Amniotic stem cell (primary cell): Measurements from ENCODE around the gene SYVN1.
A peak's percentile ranks its signal among the peaks of the same experiment; 100 is the strongest.
"Not testable (repeated sequence)": the region's sequence is repeated elsewhere in the genome, so short reads cannot be mapped to it uniquely, and the experiment has no call there.

ENCODE experiments used
- DNase-seq: peaks from one replicate; lab custom pipeline; 2025; lab: John Stamatoyannopoulos, UW

SYVN1 gene

DNA sequence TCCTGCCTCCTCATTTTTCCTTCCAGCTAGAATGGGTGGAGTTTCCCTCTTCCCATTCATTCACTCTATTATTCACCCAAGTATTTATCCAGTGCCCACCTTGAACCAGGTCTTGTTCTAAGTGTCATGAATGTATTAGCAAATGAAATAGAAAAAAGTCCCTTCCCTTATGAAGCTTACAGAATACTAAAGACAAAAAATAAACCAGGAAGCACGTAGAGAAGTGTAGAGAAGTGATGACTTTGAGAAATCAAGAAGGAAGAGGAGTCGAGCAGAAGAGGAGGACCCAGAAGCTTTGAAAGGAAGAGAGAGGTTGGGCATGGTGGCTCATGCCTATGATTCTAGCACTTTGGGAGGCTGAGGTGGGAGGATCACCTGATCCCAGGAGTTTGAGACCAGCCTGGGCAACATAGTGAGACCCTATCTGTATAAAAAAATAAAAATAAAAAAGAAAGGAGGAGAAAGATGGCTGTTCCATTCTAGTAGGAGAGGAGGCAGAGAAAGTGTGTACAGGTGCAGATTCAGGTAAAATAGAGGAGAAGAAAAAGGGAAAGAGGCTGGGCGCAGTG lies 17.1 kb upstream of the SYVN1 start:
- DNase-seq = no peak

- DNase-seq = peak; percentile 38
These were observed 16.4 kb upstream of the SYVN1 start for GRCh38 chr11:65150509-65151299.

- DNase-seq = not testable (repeated sequence)
These were observed 15.8 kb upstream of the SYVN1 start for GRCh38 chr11:65150131-65150508.

- DNase-seq = no peak
These were observed 14.3 kb upstream of the SYVN1 start for GRCh38 chr11:65148657-65149056.

DNA sequence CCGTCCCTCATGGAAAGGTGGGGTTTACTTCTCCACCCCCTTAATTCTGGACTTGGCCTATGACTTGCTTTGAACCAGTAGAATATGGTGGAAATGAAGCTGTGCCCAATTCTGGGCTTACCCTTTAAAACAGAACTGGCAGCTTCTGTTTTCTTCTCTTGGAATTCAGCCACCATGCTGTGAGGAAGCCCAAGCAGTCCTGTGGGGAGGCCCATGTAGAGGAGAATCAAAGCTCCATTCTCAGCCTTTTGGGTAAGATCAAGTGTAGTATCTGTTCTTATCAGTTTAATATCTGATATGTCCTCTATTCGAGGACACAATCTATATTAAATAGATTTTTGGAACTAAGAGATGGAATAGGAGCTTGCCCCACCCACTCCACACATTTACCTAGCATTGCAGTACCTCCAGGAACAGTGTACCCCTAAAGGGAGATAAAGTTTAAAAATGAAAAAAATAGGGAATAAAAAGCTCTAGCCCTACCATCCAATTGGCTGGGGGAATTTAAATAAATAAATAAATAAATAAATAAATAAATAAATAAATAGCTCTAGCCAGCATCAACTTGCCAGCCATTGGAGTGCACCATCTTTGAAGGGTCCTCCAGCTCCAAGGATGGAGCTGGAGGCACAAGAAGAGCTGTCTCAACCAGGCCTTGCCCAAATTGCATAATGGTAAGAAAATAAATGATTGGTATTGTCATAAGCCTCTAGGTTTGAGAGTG lies 13.2 kb upstream of the SYVN1 start:
- DNase-seq = no peak

DNA sequence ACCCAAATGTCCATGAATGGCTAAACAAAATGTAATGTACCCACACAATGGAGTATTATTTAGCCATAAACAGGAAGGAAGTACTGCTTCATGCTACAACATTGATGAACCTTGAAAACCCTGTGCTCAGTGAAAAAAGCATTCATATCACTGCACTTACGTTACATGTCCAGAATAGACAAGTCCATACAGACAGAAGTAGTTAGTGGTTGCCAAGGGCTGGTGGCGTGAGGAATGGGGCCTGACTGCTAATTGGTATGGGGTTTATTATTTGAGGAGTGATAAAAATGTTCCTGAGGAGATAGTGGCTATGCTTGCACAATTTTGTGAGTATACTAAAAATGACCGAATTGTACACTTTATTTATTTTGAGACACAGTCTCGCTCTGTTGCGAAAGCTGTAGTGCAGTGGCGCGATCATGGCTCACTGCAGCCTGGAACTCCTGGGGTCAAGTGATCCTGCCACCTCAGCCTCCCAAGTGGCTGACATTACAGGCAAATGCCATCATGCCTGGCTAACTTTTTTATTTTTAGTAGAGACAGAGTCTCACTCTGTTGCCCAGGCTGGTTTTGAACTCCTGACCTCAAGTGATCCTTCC lies 7.7 kb upstream of the SYVN1 start:
- DNase-seq = no peak

- DNase-seq = no peak
These were observed 2.3 kb upstream of the SYVN1 start for GRCh38 chr11:65136515-65137096.

- DNase-seq = no peak
These were observed 1.4 kb upstream of the SYVN1 start for GRCh38 chr11:65135633-65136145.

- peak; percentile 90 for DNase-seq
These were observed 773 bp upstream of the SYVN1 start for GRCh38 chr11:65134952-65135632.

- no peak for DNase-seq
These were observed 595 bp downstream of the SYVN1 start for GRCh38 chr11:65133724-65134123.

DNA sequence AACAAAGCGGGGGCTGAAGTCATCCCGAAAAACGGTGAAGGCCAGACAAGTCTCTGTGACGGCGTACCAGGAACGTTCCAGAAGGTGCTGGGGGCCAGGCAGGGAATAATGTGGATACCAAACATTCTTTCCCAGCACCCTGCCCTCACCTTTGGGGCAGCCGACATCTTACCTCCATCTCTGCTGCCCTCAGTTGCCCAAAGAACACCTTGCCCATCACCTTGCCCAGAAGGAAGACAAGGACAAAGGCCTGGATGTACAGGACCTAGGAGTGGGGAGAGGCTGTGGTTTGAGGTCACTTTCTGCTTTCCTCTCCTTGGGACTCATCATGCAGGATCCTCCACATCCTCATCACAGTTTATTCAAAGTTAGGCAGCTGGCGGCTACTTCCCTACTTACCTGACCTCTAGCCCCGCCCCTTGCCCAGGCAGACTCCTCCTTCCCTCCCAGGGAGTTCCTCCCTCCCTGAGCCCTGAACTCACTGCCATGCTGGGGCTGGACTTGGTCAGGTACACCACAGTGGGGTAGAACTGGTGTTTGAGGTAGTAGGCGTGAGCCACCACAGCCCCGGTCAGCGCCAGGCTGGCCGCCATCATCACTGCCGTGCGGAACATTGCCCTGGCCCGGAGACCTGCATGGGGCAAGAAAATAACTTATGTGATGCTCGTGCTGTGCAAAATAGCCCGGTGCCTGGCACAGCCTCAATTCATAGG lies 1.2 kb downstream of the SYVN1 start:
- no peak for DNase-seq

DNA sequence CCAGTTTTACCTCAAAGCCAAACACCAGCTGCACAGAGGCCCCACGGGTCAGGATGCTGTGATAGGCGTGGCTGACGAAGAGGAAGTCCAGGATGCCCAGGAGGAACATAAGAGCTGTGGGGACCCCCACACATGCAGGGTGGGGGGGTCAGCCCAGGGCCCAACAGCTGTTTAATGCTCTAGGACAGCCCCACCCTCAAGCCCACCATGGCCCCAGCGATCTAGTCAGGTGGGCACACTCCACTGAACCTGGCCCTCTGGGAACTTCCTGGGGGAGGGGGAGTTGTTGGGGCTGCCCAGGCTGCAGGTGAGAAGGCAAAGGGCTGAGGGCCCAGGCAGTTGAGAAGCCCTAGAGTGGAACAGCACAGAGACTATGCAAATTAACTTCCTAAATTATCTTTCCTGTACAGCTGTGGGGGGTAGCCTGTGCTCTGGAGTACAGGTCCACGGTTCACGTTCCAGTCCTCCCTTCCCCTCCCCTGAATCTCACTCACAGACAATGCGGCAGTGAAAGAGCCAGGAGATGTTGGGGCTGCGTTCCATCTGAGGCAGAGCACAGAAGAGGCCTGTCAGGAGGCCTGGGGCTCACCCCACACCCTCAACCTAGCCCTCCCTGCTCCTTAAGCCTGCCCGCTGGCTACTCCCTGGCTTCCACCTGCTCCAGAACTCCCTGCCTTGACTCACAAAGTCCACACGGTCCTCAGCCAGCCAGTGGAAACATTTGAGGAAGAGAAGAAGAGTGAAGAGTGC lies 1.9 kb downstream of the SYVN1 start:
- no peak for DNase-seq

DNA sequence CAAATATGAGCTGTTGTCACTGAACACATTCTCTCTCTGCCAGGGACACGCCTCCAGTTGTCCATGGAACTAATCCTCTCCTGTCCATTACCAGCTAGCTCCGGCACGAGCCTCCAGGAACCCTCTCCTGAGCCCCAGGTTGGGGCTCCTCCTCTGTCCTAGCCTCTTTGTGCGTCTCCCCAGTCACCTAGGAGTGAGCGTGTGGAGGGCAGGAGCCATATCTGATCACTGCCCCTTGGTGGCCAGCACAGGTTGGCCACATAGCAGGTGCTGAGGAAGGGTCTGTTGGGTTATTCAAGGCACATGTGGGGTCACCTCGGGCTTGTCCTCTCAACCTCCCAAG lies 2.5 kb downstream of the SYVN1 start:
- no peak for DNase-seq

DNA sequence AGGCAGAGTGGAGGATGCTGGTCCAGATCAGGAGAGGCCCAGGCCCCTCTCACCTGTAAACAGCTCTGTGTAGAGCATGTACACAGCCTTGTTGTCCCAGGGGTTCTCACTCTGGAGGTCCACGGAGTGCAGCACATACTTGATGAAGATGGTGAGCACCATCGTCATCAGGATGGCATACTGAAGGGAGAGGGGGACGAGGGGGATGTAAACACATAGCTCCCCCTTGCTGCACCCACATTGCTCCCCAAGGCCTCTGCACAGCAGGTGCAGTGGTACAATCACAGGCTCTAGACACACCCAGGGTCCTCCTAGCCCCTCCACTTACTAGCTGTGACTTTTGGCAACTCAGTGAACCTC lies 2.9 kb downstream of the SYVN1 start:
- DNase-seq = no peak

DNA sequence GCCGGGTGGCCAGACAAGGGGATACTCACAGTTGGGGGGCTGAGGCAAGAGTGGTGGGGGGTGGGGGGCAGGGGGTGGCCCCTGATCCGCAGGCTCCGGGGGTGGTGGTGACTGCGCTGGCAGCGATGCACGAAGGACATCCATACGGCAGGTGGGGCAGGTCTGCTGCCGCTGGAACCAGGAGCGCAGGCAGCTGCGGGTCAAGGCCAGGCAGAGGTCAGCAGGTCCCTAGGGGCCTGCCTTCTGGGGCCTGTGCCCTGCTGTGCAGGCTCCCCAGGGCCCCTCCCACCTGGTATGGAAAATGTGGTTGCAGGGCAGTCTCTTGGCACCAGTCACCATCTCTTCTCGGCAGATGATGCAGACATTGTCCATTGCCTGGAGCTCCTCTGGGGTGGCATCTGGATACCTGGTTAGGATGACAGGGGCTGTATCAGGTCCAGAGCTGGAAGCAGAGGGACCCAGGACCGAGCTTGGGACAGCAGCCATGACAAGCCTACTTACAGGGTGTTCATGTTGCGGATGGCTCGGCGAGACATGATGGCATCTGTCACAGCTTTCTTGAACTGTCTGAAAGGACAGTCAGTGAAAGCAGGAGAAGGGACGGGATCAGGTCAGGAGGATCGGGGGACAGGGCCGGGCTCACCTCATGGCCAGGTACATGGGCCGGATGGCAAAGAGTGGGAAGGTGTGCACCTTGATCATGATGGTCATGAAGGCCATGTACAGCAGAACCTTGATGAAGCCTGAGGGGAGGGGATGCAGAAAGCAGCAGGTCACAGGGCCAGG lies 3.5 kb downstream of the SYVN1 start:
- DNase-seq = no peak

GRCh38 chr11:65129649-65130441 lies 4.5 kb downstream of the SYVN1 start:
- DNase-seq = no peak

DNA sequence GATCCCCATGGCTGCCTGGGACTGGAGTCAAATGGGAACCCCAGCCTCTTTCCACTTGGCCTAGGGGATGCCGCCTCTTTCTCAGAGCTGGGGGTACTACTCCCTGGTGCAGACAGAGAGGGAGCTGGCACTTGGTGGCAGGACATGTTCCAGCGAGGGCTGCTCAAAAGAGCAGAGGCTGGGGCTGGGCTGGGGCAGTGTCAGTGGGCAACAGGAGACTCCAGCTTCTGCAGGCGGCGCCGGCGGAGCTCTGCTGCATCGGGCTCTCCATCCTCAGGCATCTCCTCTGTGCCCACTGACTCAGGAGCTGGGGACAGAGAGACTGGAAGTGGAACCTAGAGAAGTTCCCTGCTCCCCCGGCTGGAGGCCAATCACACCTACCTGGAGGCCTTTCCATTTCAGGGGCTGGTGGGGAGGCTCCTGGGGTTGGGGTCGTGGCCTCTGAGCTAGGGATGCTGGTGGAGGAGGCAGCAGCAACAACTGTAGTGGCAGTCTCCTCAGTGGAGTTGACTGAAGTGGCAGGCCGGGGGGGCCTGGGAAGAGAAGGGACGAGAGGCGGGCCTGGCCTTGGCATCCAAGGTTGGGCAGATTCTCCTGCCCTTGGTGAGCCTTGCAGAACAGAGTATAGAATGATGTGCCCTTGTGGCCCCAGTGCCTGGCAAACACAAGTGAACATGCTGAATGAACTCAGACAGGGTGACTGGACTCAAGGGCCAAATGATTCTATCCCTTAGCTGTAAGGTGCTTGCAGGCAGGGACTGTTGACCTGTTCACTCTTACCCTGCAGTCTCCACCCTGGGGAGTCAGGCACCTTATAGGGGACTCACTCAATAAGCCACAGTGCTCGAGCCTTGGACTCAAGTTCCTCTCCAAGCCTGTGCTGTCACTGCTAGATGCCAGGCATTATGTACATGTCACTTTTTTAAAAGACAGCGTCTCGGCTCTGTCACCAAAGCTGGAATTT lies 5.9 kb downstream of the SYVN1 start:
- DNase-seq = no peak
